ENCODE measurements around the gene RHEBL1. TPM values are rescaled to one million over a fixed set of nuclear protein-coding genes. Genes with fewer than 3 reads are reported as not detected.

The RHEBL1 gene
- polyA plus RNA-seq, 1 donor (not counting 4 experiments of a cell fraction or from before 2014, with no cell fraction given), result 0.51 TPM

DNA sequence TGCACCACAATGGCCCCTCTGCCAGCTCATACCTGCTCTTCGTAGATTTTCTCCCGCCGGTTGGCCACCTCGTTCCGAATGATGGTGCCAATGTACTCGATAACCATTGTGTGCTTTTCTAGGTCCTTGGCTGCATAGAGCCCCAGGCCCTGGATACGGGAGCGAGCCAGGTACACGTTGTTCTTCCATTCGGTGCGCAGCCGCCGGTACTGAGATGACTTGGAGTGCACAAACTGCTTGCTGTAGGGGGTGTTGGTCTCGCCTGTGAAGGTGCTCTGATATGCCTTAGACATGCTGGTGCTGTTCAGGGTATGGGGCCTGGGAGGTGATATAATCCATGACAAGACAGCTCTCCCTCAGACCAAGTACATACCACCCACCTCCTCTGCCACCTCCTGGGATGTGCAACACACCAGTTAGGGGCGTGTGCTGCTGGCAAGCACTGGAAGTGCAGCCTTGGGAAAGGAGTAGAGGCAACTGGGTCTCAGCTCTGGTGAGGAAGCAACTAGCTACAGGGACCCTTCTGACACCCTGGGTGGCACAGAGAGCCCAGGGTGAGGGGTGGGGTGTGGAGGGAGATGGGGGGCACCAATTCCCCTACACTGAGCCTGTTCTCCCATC lies 47.1 kb downstream of the RHEBL1 start:
- H3K4me1 ChIP-seq (ENCODE audit: control insufficient read depth, extremely low read depth, insufficient read depth, low read length), result peaks cover 1% of the 10 kb centered on the region

DNA sequence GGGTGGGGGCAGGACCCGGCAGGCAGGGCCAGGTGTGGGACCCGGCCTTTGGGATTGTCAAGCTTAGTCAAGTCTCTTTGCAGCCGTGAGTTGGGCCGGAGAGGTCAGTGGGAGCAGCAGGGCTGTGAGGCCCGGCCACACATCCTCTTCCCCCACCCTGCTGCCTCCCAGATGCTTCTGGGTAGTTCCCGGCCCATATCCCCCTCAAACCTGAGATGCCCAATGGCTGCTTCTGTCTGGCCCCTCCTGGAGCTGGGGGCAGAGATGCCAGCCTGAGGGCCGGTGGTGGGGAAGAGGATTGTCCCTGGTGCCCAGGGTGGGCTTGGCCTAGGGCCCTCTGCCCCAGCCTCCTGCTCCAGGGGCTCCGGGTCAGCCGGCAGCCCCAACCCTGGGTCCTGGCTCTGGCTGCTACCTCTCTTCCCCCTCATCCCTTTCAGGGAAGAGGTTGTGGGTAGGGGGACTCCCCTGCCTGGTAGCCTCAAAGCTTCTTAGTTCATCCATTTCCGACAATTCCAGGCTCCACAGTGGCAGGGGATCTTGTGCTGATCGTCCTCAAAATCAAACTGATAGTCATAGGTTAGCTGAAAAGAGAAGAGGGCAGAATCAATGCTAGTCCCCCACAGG lies 48.4 kb downstream of the RHEBL1 start:
- Histone ChIP-seq H3K4me2 (ENCODE audit: control insufficient read depth, extremely low read depth, insufficient read depth, low read depth, low read length) (no peak overlapping the region), H3K9me3 (ENCODE audit: control insufficient read depth, low read depth, low read length) (no peaks in the 10 kb centered on the region), H4K20me1 (ENCODE audit: control insufficient read depth, extremely low read depth, insufficient read depth, low read length) (no peaks in the 10 kb centered on the region), H3K79me2 (ENCODE audit: control insufficient read depth, insufficient read depth, low read length) (peaks cover 18% of the 10 kb centered on the region), H3K27ac (ENCODE audit: control insufficient read depth, insufficient read depth, low read length) (no peak overlapping the region), H3K36me3 (ENCODE audit: control insufficient read depth in 2 of 2, extremely low read depth in 1 of 2, insufficient read depth in 2 of 2, low read length in 2 of 2) (peaks cover 14 to 30% of the 10 kb centered on the region in 2 experiments), H3K9ac (ENCODE audit: control insufficient read depth, extremely low read depth, insufficient read depth, low read length) (no peak overlapping the region), H3K9me1 (ENCODE audit: control insufficient read depth, extremely low read depth, insufficient read depth, low read length) (no peaks in the 10 kb centered on the region), H3K4me3 (ENCODE audit: control insufficient read depth in 2 of 3, extremely low read depth in 1 of 3, insufficient read depth in 2 of 3, low read depth in 1 of 3, low read length in 3 of 3) (no peak overlapping the region), H3K27me3 (ENCODE audit: control insufficient read depth, extremely low read depth, insufficient read depth, low read length) (no peaks in the 10 kb centered on the region), H2AFZ (ENCODE audit: control insufficient read depth, low read length) (no peak overlapping the region), H3K4me1 (ENCODE audit: control insufficient read depth, extremely low read depth, insufficient read depth, low read length) (peaks cover 3% of the 10 kb centered on the region)
- DNase-seq (ENCODE audit: low read depth, low spot score), result no peak
- dilution Hi-C loops (cut with MboI; ENCODE audit: extremely low pct_ligation_motif_present, low sequenced_read_pairs), result no loop called here
- TF ChIP-seq EZH2 (IDR thresholded peaks at IDR 0.05; ENCODE audit: low read length), result no peak
- TF ChIP-seq, protein P1, sequence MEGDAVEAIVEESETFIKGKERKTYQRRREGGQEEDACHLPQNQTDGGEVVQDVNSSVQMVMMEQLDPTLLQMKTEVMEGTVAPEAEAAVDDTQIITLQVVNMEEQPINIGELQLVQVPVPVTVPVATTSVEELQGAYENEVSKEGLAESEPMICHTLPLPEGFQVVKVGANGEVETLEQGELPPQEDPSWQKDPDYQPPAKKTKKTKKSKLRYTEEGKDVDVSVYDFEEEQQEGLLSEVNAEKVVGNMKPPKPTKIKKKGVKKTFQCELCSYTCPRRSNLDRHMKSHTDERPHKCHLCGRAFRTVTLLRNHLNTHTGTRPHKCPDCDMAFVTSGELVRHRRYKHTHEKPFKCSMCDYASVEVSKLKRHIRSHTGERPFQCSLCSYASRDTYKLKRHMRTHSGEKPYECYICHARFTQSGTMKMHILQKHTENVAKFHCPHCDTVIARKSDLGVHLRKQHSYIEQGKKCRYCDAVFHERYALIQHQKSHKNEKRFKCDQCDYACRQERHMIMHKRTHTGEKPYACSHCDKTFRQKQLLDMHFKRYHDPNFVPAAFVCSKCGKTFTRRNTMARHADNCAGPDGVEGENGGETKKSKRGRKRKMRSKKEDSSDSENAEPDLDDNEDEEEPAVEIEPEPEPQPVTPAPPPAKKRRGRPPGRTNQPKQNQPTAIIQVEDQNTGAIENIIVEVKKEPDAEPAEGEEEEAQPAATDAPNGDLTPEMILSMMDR (optimal IDR thresholded peaks at IDR 0.05 in 1 of 3, IDR thresholded peaks at IDR 0.05 in 1 of 3, conservative IDR thresholded peaks at IDR 0.05 in 1 of 3; ENCODE audit: extremely low read depth in 1 of 3, insufficient read depth in 2 of 3, low read length in 3 of 3), result no peak
- FAIRE-seq, result no peak

More for the DNA sequence above, 47.1 kb downstream of the RHEBL1 start:
- H2AFZ ChIP-seq (ENCODE audit: control insufficient read depth, low read length), result no peak overlapping the region
- FAIRE-seq, result no peak
- no peaks in the 10 kb centered on the region for H4K20me1 ChIP-seq (ENCODE audit: control insufficient read depth, extremely low read depth, insufficient read depth, low read length)
- no peak overlapping the region for H3K4me3 ChIP-seq (ENCODE audit: control insufficient read depth in 2 of 3, extremely low read depth in 1 of 3, insufficient read depth in 2 of 3, low read depth in 1 of 3, low read length in 3 of 3)
- no peak for TF ChIP-seq EZH2 (IDR thresholded peaks at IDR 0.05; ENCODE audit: low read length)
- TF ChIP-seq, protein P1 (optimal IDR thresholded peaks at IDR 0.05 in 1 of 3, IDR thresholded peaks at IDR 0.05 in 1 of 3, conservative IDR thresholded peaks at IDR 0.05 in 1 of 3; ENCODE audit: extremely low read depth in 1 of 3, insufficient read depth in 2 of 3, low read length in 3 of 3), result no peak
- no peaks in the 10 kb centered on the region for H3K9me1 ChIP-seq (ENCODE audit: control insufficient read depth, extremely low read depth, insufficient read depth, low read length)
- no peaks in the 10 kb centered on the region for H3K9me3 ChIP-seq (ENCODE audit: control insufficient read depth, low read depth, low read length)
- DNase-seq (ENCODE audit: low read depth, low spot score), result no peak
- H3K27ac ChIP-seq (ENCODE audit: control insufficient read depth, insufficient read depth, low read length), result no peak overlapping the region
- peaks cover 18 to 39% of the 10 kb centered on the region in 2 experiments for H3K36me3 ChIP-seq (ENCODE audit: control insufficient read depth in 2 of 2, extremely low read depth in 1 of 2, insufficient read depth in 2 of 2, low read length in 2 of 2)
- no peak overlapping the region for H3K4me2 ChIP-seq (ENCODE audit: control insufficient read depth, extremely low read depth, insufficient read depth, low read depth, low read length)
- peaks cover 6% of the 10 kb centered on the region for H3K79me2 ChIP-seq (ENCODE audit: control insufficient read depth, insufficient read depth, low read length)
- H3K9ac ChIP-seq (ENCODE audit: control insufficient read depth, extremely low read depth, insufficient read depth, low read length), result no peak overlapping the region
- no peaks in the 10 kb centered on the region for H3K27me3 ChIP-seq (ENCODE audit: control insufficient read depth, extremely low read depth, insufficient read depth, low read length)
- dilution Hi-C loops (cut with MboI; ENCODE audit: extremely low pct_ligation_motif_present, low sequenced_read_pairs), result no loop called here

All from keratinocyte (primary cell).